ENCODE measurements around the gene MRPL50. TPM values are rescaled to one million over a fixed set of nuclear protein-coding genes. Genes with fewer than 3 reads are reported as not detected.

Gene MRPL50
- total and polyA plus RNA-seq, 12 donors, result 9.0 to 20.6 (median 16.5) TPM

DNA sequence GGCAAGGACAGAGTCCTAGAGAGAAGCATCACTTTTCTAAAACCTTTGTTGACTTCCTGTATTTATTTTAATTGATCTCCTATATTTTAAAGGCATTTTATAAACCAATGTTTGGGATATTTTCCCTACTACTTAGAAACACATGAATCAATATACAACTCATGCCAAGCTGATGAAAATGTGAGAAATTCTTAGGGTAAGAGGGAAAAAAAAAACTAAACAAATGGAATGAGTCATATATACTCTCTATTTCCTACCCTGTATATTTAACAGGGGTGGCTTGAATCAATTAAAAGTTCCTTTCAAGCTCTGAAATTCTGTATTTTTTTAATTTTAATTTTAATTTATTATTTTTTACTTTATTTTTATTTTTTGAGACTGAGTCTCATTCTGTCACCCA, 33.2 kb downstream of the MRPL50 start:
- H3K9me3 ChIP-seq, result no peaks in the 10 kb centered on the region
- peaks cover 0 to 4% (median 0%) of the 10 kb centered on the region in 7 donors for H3K27me3 ChIP-seq
- intact Hi-C loops (cut with DNase I), result no loop called here
- ATAC-seq (no peak), DNase-seq (no peak)
- H3K4me3 ChIP-seq, result no peak overlapping the region
- H3K4me1 ChIP-seq, result no peaks in the 10 kb centered on the region
- H3K36me3 ChIP-seq, result no peaks in the 10 kb centered on the region
- no peak overlapping the region for H3K27ac ChIP-seq
- TF ChIP-seq CTCF (IDR thresholded peaks at IDR 0.05), result no peak

- Histone ChIP-seq H3K27me3 (peaks cover 0 to 4% (median 0%) of the 10 kb centered on the region in 7 donors), H3K9me3 (no peaks in the 10 kb centered on the region), H3K36me3 (no peaks in the 10 kb centered on the region), H3K4me1 (no peaks in the 10 kb centered on the region), H3K27ac (no peak overlapping the region), H3K4me3 (no peak overlapping the region)
- intact Hi-C loops (cut with DNase I), result no loop called here
- 72 to 75% methylated on average over 5 of the region's 5 CpGs for WGBS, 2 donors
- DNase-seq (no peak), ATAC-seq (no peak)
- no peak for TF ChIP-seq CTCF (IDR thresholded peaks at IDR 0.05)
Observed at GRCh38 chr9:101362450-101362849, 36.0 kb downstream of the MRPL50 start.

DNA sequence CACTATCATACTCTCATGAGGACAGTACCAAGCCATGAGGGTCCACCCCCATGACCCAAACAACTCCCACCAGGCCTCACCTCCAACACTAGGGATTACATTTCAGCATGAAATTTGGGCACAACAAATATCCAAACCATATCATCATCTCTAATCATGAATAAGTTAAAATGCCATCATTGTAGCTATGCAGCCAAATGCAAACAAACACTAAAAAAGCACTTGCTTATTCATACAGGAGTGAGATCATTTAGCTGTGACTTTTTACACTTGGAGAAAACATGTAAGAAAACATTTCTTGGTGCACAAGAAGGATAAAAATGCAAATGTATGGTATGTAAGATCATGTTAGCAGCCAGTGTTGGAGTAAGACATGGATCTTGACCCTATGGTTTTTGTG, 37.8 kb downstream of the MRPL50 start:
- Histone ChIP-seq H3K36me3 (no peaks in the 10 kb centered on the region), H3K4me1 (no peaks in the 10 kb centered on the region), H3K4me3 (no peak overlapping the region), H3K9me3 (no peaks in the 10 kb centered on the region), H3K27me3 (peaks cover 0 to 3% (median 0%) of the 10 kb centered on the region in 7 donors), H3K27ac (no peak overlapping the region)
- intact Hi-C loops (cut with DNase I), result no loop called here
- TF ChIP-seq CTCF (IDR thresholded peaks at IDR 0.05), result no peak
- DNase-seq (no peak), ATAC-seq (no peak)

DNA sequence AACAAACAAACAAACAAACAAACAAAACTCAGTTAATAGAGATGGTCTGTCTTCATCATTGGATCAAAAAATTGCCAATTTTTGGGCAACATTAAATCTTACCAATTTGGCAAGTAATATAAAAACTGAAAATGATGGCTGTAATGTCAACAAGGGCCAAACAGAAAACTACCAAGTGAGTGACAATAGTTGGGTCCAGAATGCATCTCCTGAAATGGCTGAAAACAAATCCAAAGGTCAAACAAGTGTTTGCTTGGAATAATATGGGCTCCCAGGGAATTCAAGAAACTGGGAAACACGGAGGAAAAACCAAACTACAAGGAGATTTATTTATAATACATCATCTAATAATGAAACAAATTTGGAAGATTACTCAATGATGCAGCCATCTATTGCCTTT, 38.7 kb downstream of the MRPL50 start:
- WGBS, 2 donors, result 54 to 62% methylated on average over 1 of the region's 1 CpG
- Histone ChIP-seq H3K4me3 (no peak overlapping the region), H3K4me1 (no peaks in the 10 kb centered on the region), H3K9me3 (no peaks in the 10 kb centered on the region), H3K27me3 (peaks cover 0 to 2% (median 0%) of the 10 kb centered on the region in 7 donors), H3K36me3 (no peaks in the 10 kb centered on the region), H3K27ac (no peak overlapping the region)
- intact Hi-C loops (cut with DNase I), result no loop called here
- DNase-seq (no peak), ATAC-seq (no peak)
- no peak for TF ChIP-seq CTCF (IDR thresholded peaks at IDR 0.05)

DNA sequence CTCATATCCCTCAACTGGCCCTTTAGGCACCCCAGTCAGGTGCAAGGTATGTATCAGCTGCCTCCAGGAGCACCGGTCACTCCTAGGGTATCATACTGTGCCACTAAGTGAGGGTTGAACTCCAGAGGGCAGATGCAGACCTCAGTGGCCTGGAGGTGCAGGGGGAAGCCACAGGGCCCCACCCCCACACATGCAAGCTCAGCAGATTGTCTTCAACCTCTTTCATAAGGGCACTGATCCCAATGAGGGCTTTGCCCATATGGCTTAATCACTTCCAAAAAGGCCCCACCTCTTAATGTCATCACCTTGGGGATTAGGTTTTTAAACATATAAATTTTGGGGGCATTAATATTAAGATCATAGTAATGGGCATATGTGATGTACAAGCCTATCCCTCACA, 41.8 kb downstream of the MRPL50 start:
- no peaks in the 10 kb centered on the region for H3K36me3 ChIP-seq
- no peaks in the 10 kb centered on the region for H3K4me1 ChIP-seq
- H3K27ac ChIP-seq, result no peak overlapping the region
- ATAC-seq, result no peak
- intact Hi-C loops (cut with DNase I), result no loop called here
- no peak for TF ChIP-seq CTCF (IDR thresholded peaks at IDR 0.05)
- 46 to 65% methylated on average over 1 of the region's 1 CpG for WGBS, 2 donors
- H3K4me3 ChIP-seq, result no peak overlapping the region
- DNase-seq, result no peak
- H3K9me3 ChIP-seq, result no peaks in the 10 kb centered on the region
- peaks cover 0 to 6% (median 0%) of the 10 kb centered on the region in 7 donors for H3K27me3 ChIP-seq
